ENCODE data around the gene UAP1L1. TPM values are rescaled to one million over a fixed set of nuclear protein-coding genes. Genes with fewer than 3 reads are reported as not detected.
"Not testable (repeated sequence)": the region's sequence is repeated elsewhere in the genome, so short reads cannot be mapped to it uniquely, and the experiment has no call there.

Gene UAP1L1
- total RNA-seq (2014; rRNA removed; shearing (Covaris generic)): 22.5 and 23.4 TPM in 2 replicates
- 28.5 and 30.4 TPM in 2 replicates for polyA plus RNA-seq (2015; cell fraction: cytosol; rRNA removed)
- 177 and 180 TPM in 2 replicates for polyA plus RNA-seq (2015; cell fraction: nucleus; rRNA removed)

- peak; percentile 66 for DNase-seq (ENCODE audit: low read depth, low spot score)
These were observed at the start of gene UAP1L1 for GRCh38 chr9:137077010-137077747. UAP1L1 (plus strand) TSS chr9:137077517; CDS start chr9:137077533, 16 bp downstream.

GRCh38 chr9:137028263-137029057 is 48.9 kb upstream of the UAP1L1 start:
- in situ Hi-C loops (cut with HindIII; ENCODE audit: low pct_unique_long_range_greater_than_20kb, low sequenced_read_pairs): loop anchor here (25.0 kb wide), 1 partner anchor 91 kb away; the partner anchor contains the start of genes C8G and FBXW5
- peak; percentile 50 for DNase-seq (ENCODE audit: low read depth, low spot score)

More at GRCh38 chr9:137077010-137077747, at the start of gene UAP1L1:
- in situ Hi-C loops (cut with HindIII; ENCODE audit: low pct_unique_long_range_greater_than_20kb, low sequenced_read_pairs): no loop called here

GRCh38 chr9:137029058-137029936 is 48.0 kb upstream of the UAP1L1 start:
- peak; percentile 74 for DNase-seq (ENCODE audit: low read depth, low spot score)
- in situ Hi-C loops (cut with HindIII; ENCODE audit: low pct_unique_long_range_greater_than_20kb, low sequenced_read_pairs): loop anchor here (25.0 kb wide), 1 partner anchor 92 kb away; the partner anchor contains the start of genes C8G and FBXW5

- no peak for DNase-seq (ENCODE audit: low read depth, low spot score)
- in situ Hi-C loops (cut with HindIII; ENCODE audit: low pct_unique_long_range_greater_than_20kb, low sequenced_read_pairs): loop anchor here (25.0 kb wide), 1 partner anchor 93 kb away; the partner anchor contains the start of genes C8G and FBXW5
These were observed 47.3 kb upstream of the UAP1L1 start for GRCh38 chr9:137030006-137030405.

GRCh38 chr9:137030538-137031527 is 46.5 kb upstream of the UAP1L1 start:
- no peak for DNase-seq (ENCODE audit: low read depth, low spot score)
- in situ Hi-C loops (cut with HindIII; ENCODE audit: low pct_unique_long_range_greater_than_20kb, low sequenced_read_pairs): loop anchor here (25.0 kb wide), 1 partner anchor 94 kb away; the partner anchor contains the start of genes C8G and FBXW5

GRCh38 chr9:137031904-137032640 is 45.2 kb upstream of the UAP1L1 start, which contains the start of gene FUT7:
FUT7 (minus strand) TSS chr9:137032088; CDS start chr9:137031991, 97 bp downstream.
- DNase-seq (ENCODE audit: low read depth, low spot score): no peak
- in situ Hi-C loops (cut with HindIII; ENCODE audit: low pct_unique_long_range_greater_than_20kb, low sequenced_read_pairs): loop anchor here (25.0 kb wide), 1 partner anchor 95 kb away; the partner anchor contains the start of genes C8G and FBXW5

- no peak for DNase-seq (ENCODE audit: low read depth, low spot score)
- in situ Hi-C loops (cut with HindIII; ENCODE audit: low pct_unique_long_range_greater_than_20kb, low sequenced_read_pairs): loop anchor here (25.0 kb wide), 1 partner anchor 96 kb away; the partner anchor contains the start of genes C8G and FBXW5
These were observed 44.5 kb upstream of the UAP1L1 start for GRCh38 chr9:137032858-137033257.

- not testable (repeated sequence) for DNase-seq (ENCODE audit: low read depth, low spot score)
- in situ Hi-C loops (cut with HindIII; ENCODE audit: low pct_unique_long_range_greater_than_20kb, low sequenced_read_pairs): loop anchor here (25.0 kb wide), 1 partner anchor 96 kb away; the partner anchor contains the start of genes C8G and FBXW5
These were observed 43.8 kb upstream of the UAP1L1 start for GRCh38 chr9:137033481-137033880.

GRCh38 chr9:137034039-137034708 is 43.1 kb upstream of the UAP1L1 start:
- in situ Hi-C loops (cut with HindIII; ENCODE audit: low pct_unique_long_range_greater_than_20kb, low sequenced_read_pairs): loop anchor here (25.0 kb wide), 1 partner anchor 97 kb away; the partner anchor contains the start of genes C8G and FBXW5
- no peak for DNase-seq (ENCODE audit: low read depth, low spot score)

- in situ Hi-C loops (cut with HindIII; ENCODE audit: low pct_unique_long_range_greater_than_20kb, low sequenced_read_pairs): loop anchor here (25.0 kb wide), 1 partner anchor 98 kb away; the partner anchor contains the start of genes C8G and FBXW5
- peak; percentile 84 for DNase-seq (ENCODE audit: low read depth, low spot score)
These were observed 42.4 kb upstream of the UAP1L1 start for GRCh38 chr9:137034709-137035506.

- in situ Hi-C loops (cut with HindIII; ENCODE audit: low pct_unique_long_range_greater_than_20kb, low sequenced_read_pairs): loop anchor here (25.0 kb wide), 1 partner anchor 98 kb away; the partner anchor contains the start of genes C8G and FBXW5
- no peak for DNase-seq (ENCODE audit: low read depth, low spot score)
These were observed 41.8 kb upstream of the UAP1L1 start for GRCh38 chr9:137035507-137035834.

- no peak for DNase-seq (ENCODE audit: low read depth, low spot score)
- in situ Hi-C loops (cut with HindIII; ENCODE audit: low pct_unique_long_range_greater_than_20kb, low sequenced_read_pairs): loop anchor here (25.0 kb wide), 1 partner anchor 99 kb away; the partner anchor contains the start of genes C8G and FBXW5
These were observed 41.4 kb upstream of the UAP1L1 start for GRCh38 chr9:137035937-137036336.

GRCh38 chr9:137037035-137037434 is 40.3 kb upstream of the UAP1L1 start:
- DNase-seq (ENCODE audit: low read depth, low spot score): no peak
- in situ Hi-C loops (cut with HindIII; ENCODE audit: low pct_unique_long_range_greater_than_20kb, low sequenced_read_pairs): loop anchor here (25.0 kb wide), 1 partner anchor 100 kb away; the partner anchor contains the start of genes C8G and FBXW5

GRCh38 chr9:137037483-137037882 is 39.8 kb upstream of the UAP1L1 start:
- in situ Hi-C loops (cut with HindIII; ENCODE audit: low pct_unique_long_range_greater_than_20kb, low sequenced_read_pairs): loop anchor here (25.0 kb wide), 1 partner anchor 100 kb away; the partner anchor contains the start of genes C8G and FBXW5
- no peak for DNase-seq (ENCODE audit: low read depth, low spot score)

Data from SK-MEL-5 (cell line).